LNCaP clone FGC (cell line): Measurements from ENCODE around the gene SNAI1.
"Not testable (repeated sequence)": the region's sequence is repeated elsewhere in the genome, so short reads cannot be mapped to it uniquely, and the experiment has no call there.

Experiments
- DNase-seq: peaks from one replicate; pipeline ENCODE4 v3.0.0-alpha.2; 2011; ENCODE audit warnings: low read depth
- H3K4me3 ChIP-seq: 2 replicates; pipeline ENCODE4 v1.5.1; 2011; ENCODE audit warnings: mild to moderate bottlenecking, low read depth, low read length, control low read depth
- CTCF ChIP-seq: IDR thresholded peaks from 2 replicates; pipeline ENCODE4 v1.5.1; 2012; ENCODE audit warnings: mild to moderate bottlenecking; ENCODE audit not compliant: control insufficient read depth, insufficient read depth; ENCODE audit errors: extremely low read depth

The SNAI1 gene

GRCh38 chr20:49948809-49949507 is 33.8 kb upstream of the SNAI1 start:
- DNase-seq: no peak
- TF ChIP-seq CTCF: no peak

GRCh38 chr20:49951151-49951550 is 31.6 kb upstream of the SNAI1 start:
- no peak for TF ChIP-seq CTCF
- DNase-seq: no peak
- no peak overlapping the region for H3K4me3 ChIP-seq

More at GRCh38 chr20:49948809-49949507, 33.8 kb upstream of the SNAI1 start:
- no peak overlapping the region for H3K4me3 ChIP-seq

- no peak for DNase-seq
- TF ChIP-seq CTCF: no peak
- no peak overlapping the region for H3K4me3 ChIP-seq
Observed at GRCh38 chr20:49955167-49955566, 27.6 kb upstream of the SNAI1 start.

GRCh38 chr20:49955830-49956396 is 26.9 kb upstream of the SNAI1 start:
- H3K4me3 ChIP-seq, DNase-seq: not testable (repeated sequence)

- no peak for TF ChIP-seq CTCF
- no peak overlapping the region for H3K4me3 ChIP-seq
- DNase-seq: no peak
Observed at GRCh38 chr20:49956689-49957088, 26.1 kb upstream of the SNAI1 start.

GRCh38 chr20:49957089-49957938 is 25.5 kb upstream of the SNAI1 start:
- DNase-seq, H3K4me3 ChIP-seq: not testable (repeated sequence)

- no peak for DNase-seq
- H3K4me3 ChIP-seq: no peak overlapping the region
Observed at GRCh38 chr20:49961413-49961812, 21.4 kb upstream of the SNAI1 start.

More at GRCh38 chr20:49961413-49961812, 21.4 kb upstream of the SNAI1 start:
- TF ChIP-seq CTCF: no peak
